Measurements from ENCODE around the gene MAPT.

Gene MAPT

GRCh38 chr17:45983614-45984310 is 89.4 kb downstream of the MAPT start:
- H3K9me3 ChIP-seq, result no peaks in the 10 kb centered on the region
- no peak overlapping the region for H3K4me3 ChIP-seq (ENCODE audit: low read depth, low read length)
- H3K4me1 ChIP-seq, result no peaks in the 10 kb centered on the region
- H3K36me3 ChIP-seq, result no peaks in the 10 kb centered on the region; the same call in 1 of the 2 replicates
- H3K27me3 ChIP-seq, result no peaks in the 10 kb centered on the region
- no peak for DNase-seq
- no peak for TF ChIP-seq CTCF (IDR thresholded peaks at IDR 0.05; ENCODE audit: low read depth, low read length)

- DNase-seq, result no peak
- Histone ChIP-seq H3K9me3 (no peaks in the 10 kb centered on the region), H3K4me1 (no peaks in the 10 kb centered on the region), H3K4me3 (ENCODE audit: low read depth, low read length) (no peak overlapping the region), H3K36me3 (no peaks in the 10 kb centered on the region; the same call in 1 of the 2 replicates), H3K27me3 (no peaks in the 10 kb centered on the region)
- no peak for TF ChIP-seq CTCF (IDR thresholded peaks at IDR 0.05; ENCODE audit: low read depth, low read length)
These were observed 90.0 kb downstream of the MAPT start for GRCh38 chr17:45984368-45984767.

- no peaks in the 10 kb centered on the region for H3K27me3 ChIP-seq
- DNase-seq, result no peak
- H3K9me3 ChIP-seq, result no peaks in the 10 kb centered on the region
- no peak for TF ChIP-seq CTCF (IDR thresholded peaks at IDR 0.05; ENCODE audit: low read depth, low read length)
- H3K4me3 ChIP-seq (ENCODE audit: low read depth, low read length), result no peak overlapping the region
- H3K36me3 ChIP-seq, result no peaks in the 10 kb centered on the region; the same call in 1 of the 2 replicates
- H3K4me1 ChIP-seq, result no peaks in the 10 kb centered on the region
These were observed 91.1 kb downstream of the MAPT start for GRCh38 chr17:45985447-45985846.

- Histone ChIP-seq H3K4me1 (no peaks in the 10 kb centered on the region), H3K36me3 (no peaks in the 10 kb centered on the region; the same call in 1 of the 2 replicates), H3K27me3 (no peaks in the 10 kb centered on the region), H3K9me3 (no peaks in the 10 kb centered on the region), H3K4me3 (ENCODE audit: low read depth, low read length) (no peak overlapping the region)
- DNase-seq, result no peak
- no peak for TF ChIP-seq CTCF (IDR thresholded peaks at IDR 0.05; ENCODE audit: low read depth, low read length)
These were observed 91.7 kb downstream of the MAPT start for GRCh38 chr17:45986056-45986455.

GRCh38 chr17:45987706-45988105 is 93.4 kb downstream of the MAPT start:
- Histone ChIP-seq H3K4me1 (no peaks in the 10 kb centered on the region), H3K27me3 (no peaks in the 10 kb centered on the region), H3K9me3 (no peaks in the 10 kb centered on the region), H3K4me3 (ENCODE audit: low read depth, low read length) (no peak overlapping the region), H3K36me3 (no peaks in the 10 kb centered on the region; the same call in 1 of the 2 replicates)
- no peak for DNase-seq
- no peak for TF ChIP-seq CTCF (IDR thresholded peaks at IDR 0.05; ENCODE audit: low read depth, low read length)

GRCh38 chr17:45989759-45990158 is 95.4 kb downstream of the MAPT start:
- Histone ChIP-seq H3K36me3 (no peaks in the 10 kb centered on the region), H3K27me3 (no peaks in the 10 kb centered on the region), H3K9me3 (no peaks in the 10 kb centered on the region), H3K4me1 (no peaks in the 10 kb centered on the region), H3K4me3 (ENCODE audit: low read depth, low read length) (no peak overlapping the region)
- no peak for TF ChIP-seq CTCF (IDR thresholded peaks at IDR 0.05; ENCODE audit: low read depth, low read length)
- DNase-seq, result no peak
